WTC11 (cell line): Measurements from ENCODE around the gene GASK1A. TPM values are rescaled to one million over a fixed set of nuclear protein-coding genes. Genes with fewer than 3 reads are reported as not detected.

Experiments
- ATAC-seq: fragments of 200-7000 bp; cut with Tn5 transposase; 2 replicates; pipeline ENCODE4 v1.10.0; 2021; ENCODE audit warnings: mild to moderate bottlenecking, moderate library complexity
- CTCF ChIA-PET: fragments of 300-600 bp; sonication (Branson Sonifier 250); formaldehyde crosslinking; loops from one replicate; lab custom pipeline; 2021; ENCODE audit warnings: antibody characterized with exemption; lab: Charles Lee
- POLR2A ChIA-PET: fragments of 350-600 bp; sonication (Branson Sonifier 250); formaldehyde crosslinking; loops from one replicate; lab custom pipeline; 2021; ENCODE audit warnings: antibody characterized with exemption; lab: Charles Lee
- DNase-seq: peaks from one replicate; pipeline ENCODE4 v3.0.0; 2021; ENCODE audit warnings: low spot score
- H3K27ac Mint-ChIP-seq: 2 replicates; pipeline ENCODE4 v1.8.0; 2021; ENCODE audit warnings: mixed read lengths
- H3K27me3 Mint-ChIP-seq: 2 replicates; pipeline ENCODE4 v1.8.0; 2021; ENCODE audit warnings: low read depth, mild to moderate bottlenecking, moderate library complexity, mixed read lengths
- H3K36me3 Mint-ChIP-seq: 2 replicates; pipeline ENCODE4 v1.8.0; 2021; ENCODE audit warnings: mixed read lengths
- H3K4me1 Mint-ChIP-seq: 2 replicates; pipeline ENCODE4 v1.8.0; 2022; ENCODE audit warnings: mixed read lengths
- H3K4me3 Mint-ChIP-seq: 2 replicates; pipeline ENCODE4 v1.8.0; 2021; ENCODE audit warnings: mild to moderate bottlenecking, moderate library complexity, mixed read lengths
- H3K9me3 Mint-ChIP-seq: 2 replicates; pipeline ENCODE4 v1.8.0; 2021; ENCODE audit warnings: mixed read lengths
- AR ChIP-seq: fragments of 250-450 bp; sonication (Bioruptor Pico); IDR thresholded peaks from 2 replicates; pipeline ENCODE4 v1.9.0; 2021; ENCODE audit warnings: mild to moderate bottlenecking
- CDX4 ChIP-seq: fragments of 250-450 bp; sonication (Bioruptor Pico); IDR thresholded peaks from 2 replicates; pipeline ENCODE4 v1.9.0; 2021; ENCODE audit warnings: moderate library complexity, mild to moderate bottlenecking, inconsistent platforms, borderline replicate concordance
- E2F4 ChIP-seq: sonication (generic); formaldehyde crosslinking; IDR thresholded peaks from 2 replicates; pipeline ENCODE4 v1.8.1; 2022; ENCODE audit warnings: low read depth, mild to moderate bottlenecking, moderate library complexity, missing genetic modification reagents, borderline replicate concordance
- ERG ChIP-seq: fragments of 250-450 bp; sonication (Bioruptor Pico); IDR thresholded peaks from 2 replicates; pipeline ENCODE4 v1.8.0; 2021; ENCODE audit warnings: mild to moderate bottlenecking
- ETV6 ChIP-seq: sonication (generic); formaldehyde crosslinking; IDR thresholded peaks from 2 replicates; pipeline ENCODE4 v1.8.1; 2022; ENCODE audit warnings: mild to moderate bottlenecking, missing genetic modification reagents
- PRDM15 ChIP-seq: sonication (generic); formaldehyde crosslinking; IDR thresholded peaks from 2 replicates; pipeline ENCODE4 v1.8.0; 2022; ENCODE audit warnings: missing genetic modification reagents
- USF1 ChIP-seq: sonication (generic); formaldehyde crosslinking; IDR thresholded peaks from 2 replicates; pipeline ENCODE4 v1.8.0; 2022; ENCODE audit warnings: mild to moderate bottlenecking, missing genetic modification reagents
- ZNF232 ChIP-seq: sonication (generic); formaldehyde crosslinking; IDR thresholded peaks from 2 replicates; pipeline ENCODE4 v1.8.0; 2022; ENCODE audit warnings: mild to moderate bottlenecking, missing genetic modification reagents
- total RNA-seq: library from RNA; stranded (reverse); gene quantifications from 3 replicates; pipeline ENCODE4 v1.2.3, GENCODE V29; 2021

GASK1A gene
- total RNA-seq, 1 experiment from 2014 or later = 9.6 TPM

GRCh38 chr3:42934111-42934510, 45.0 kb upstream of the GASK1A start (continued):
- no peak for TF ChIP-seq AR (CRISPR knock-in tag)

- no peak for ATAC-seq
Measured at GRCh38 chr3:42934910-42935309, 44.2 kb upstream of the GASK1A start.

More at GRCh38 chr3:42934910-42935309, 44.2 kb upstream of the GASK1A start:
- DNase-seq = no peak
- no peak for TF ChIP-seq CDX4 (CRISPR knock-in tag)
- no peak for TF ChIP-seq E2F4 (CRISPR knock-in tag)
- TF ChIP-seq USF1 = no peak
- no peak for TF ChIP-seq PRDM15 (CRISPR knock-in tag)
- TF ChIP-seq ETV6 = no peak
- no peak for TF ChIP-seq ERG (CRISPR knock-in tag)
- TF ChIP-seq ZNF232 (CRISPR knock-in tag) = no peak
- TF ChIP-seq, all 79 proteins: peak for 0
- Mint-ChIP-seq H3K36me3 (no peaks in the 10 kb centered on the region), H3K4me3 (no peak overlapping the region), H3K4me1 (no peaks in the 10 kb centered on the region; the same call in 1 of the 2 replicates), H3K27me3 (no peaks in the 10 kb centered on the region; the same call in 1 of the 2 replicates), H3K27ac (no peak overlapping the region), H3K9me3 (no peaks in the 10 kb centered on the region)
- POLR2A ChIA-PET = no interaction called here
- CTCF ChIA-PET = no interaction called here
